K562 (cell line): ENCODE measurements around the gene PDIA5. TPM values are rescaled to one million over a fixed set of nuclear protein-coding genes. Genes with fewer than 3 reads are reported as not detected.

Source experiments
- ATF2 ChIP-seq: sonication (generic); formaldehyde crosslinking; IDR thresholded peaks from 2 replicates; pipeline ENCODE4 v1.8.1; 2022; ENCODE audit warnings: missing genetic modification reagents
- CAMTA2 ChIP-seq: fragments of 250-450 bp; sonication (Bioruptor Pico); conservative IDR thresholded peaks from 2 replicates; pipeline ENCODE4 v1.5.1; 2022
- CBX8 ChIP-seq: fragments of 200-600 bp; sonication (generic); IDR thresholded peaks from 2 replicates; pipeline ENCODE4 v1.6.1; 2012; ENCODE audit warnings: borderline replicate concordance, mixed run types, low read depth, mild to moderate bottlenecking, moderate library complexity, mixed read lengths, low read length, control low read depth, inconsistent platforms; ENCODE audit not compliant: poor library complexity, severe bottlenecking; ENCODE audit errors: extremely low read depth
- HNRNPH1 ChIP-seq: fragments of 200-400 bp; formaldehyde crosslinking; optimal IDR thresholded peaks from 2 replicates; pipeline ENCODE3; 2017; ENCODE audit warnings: low read depth, mild to moderate bottlenecking, low read length, moderate library complexity
- HOXB6 ChIP-seq: fragments of 250-450 bp; sonication (Bioruptor Pico); IDR thresholded peaks from 2 replicates; pipeline ENCODE4 v1.5.1; 2022; ENCODE audit warnings: mild to moderate bottlenecking, borderline replicate concordance
- ZC3H8 ChIP-seq: fragments of 450-650 bp; IDR thresholded peaks from 2 replicates; pipeline ENCODE4 v1.6.1; 2017
- ZNF444 ChIP-seq: fragments of 250-450 bp; sonication (Bioruptor Pico); IDR thresholded peaks from 2 replicates; pipeline ENCODE4 v1.4.0; 2020; ENCODE audit warnings: mild to moderate bottlenecking, moderate library complexity
- polyA plus RNA-seq, 8 experiments: library from polyadenylated mRNA; depleted of rRNA in 4 of 8; stranded (reverse) in 5 of 8; unstranded in 3 of 8; fragments of >200 nt; fragmentation: Nextera tagmentation in 2 of 8; fragmentation: Illumina TruSeq in 1 of 8; extraction: Ambion mirVana in 2 of 8; extraction: Trizol in 1 of 8; gene quantifications; 2 replicates each; pipeline versions ENCODE4 v1.2.1 to v1.2.3, GENCODE V29; 2011 to 2014; ENCODE audit warnings: inconsistent platforms in 1 of 8, missing spikeins in 1 of 8
- total RNA-seq, 7 experiments: library from RNA; depleted of rRNA in 6 of 7; stranded (reverse); fragments of >200 nt in 6 of 7; fragmentation: Illumina TruSeq in 2 of 7; extraction: Trizol in 2 of 7; gene quantifications; 2 replicates each; pipeline versions ENCODE4 v1.2.1 to v1.2.3, GENCODE V29; 2011 to 2021; ENCODE audit warnings: low replicate concordance in 1 of 7
- TF ChIP-seq, protein P1 (sequence below): sonication (generic); formaldehyde crosslinking; IDR thresholded peaks from 2 replicates; pipeline ENCODE4 v1.5.0; 2020; ENCODE audit warnings: missing genetic modification reagents
- TF ChIP-seq, protein P2 (sequence below): fragments of 450-650 bp; IDR thresholded peaks from 2 replicates; pipeline ENCODE4 v1.6.1; 2014; ENCODE audit warnings: low read depth, mild to moderate bottlenecking, moderate library complexity, borderline replicate concordance

PDIA5 gene
- total and polyA plus RNA-seq, 9 of the 15 experiments (the other 6 are each of a cell fraction or from before 2014, with no cell fraction given), result 3.4 to 31.8 (median 19.6) TPM

DNA sequence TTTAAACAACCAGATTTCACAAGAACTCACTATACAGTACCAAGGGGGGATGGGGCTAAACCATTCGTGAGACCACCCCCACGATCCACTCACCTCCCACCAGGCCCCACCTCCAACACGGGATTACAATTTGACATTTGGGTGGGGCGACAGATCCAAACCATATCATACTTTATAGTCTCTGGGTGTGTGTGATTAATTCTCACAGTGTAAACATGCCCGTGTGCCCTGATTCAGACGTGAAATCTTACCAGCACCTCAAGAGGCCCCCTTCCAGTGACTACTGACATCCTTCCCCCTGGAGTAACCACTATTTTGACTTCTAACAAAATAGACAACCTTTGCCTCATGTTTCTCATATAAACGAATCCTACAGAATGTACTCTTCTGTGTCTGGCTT, 5.0 kb upstream of the PDIA5 start (continued):
- TF ChIP-seq CBX8 (no peak), CAMTA2 (CRISPR knock-in tag) (no peak), ZC3H8 (no peak), HNRNPH1 (no peak), HOXB6 (no peak), ZNF444 (CRISPR knock-in tag) (no peak), ATF2 (CRISPR knock-in tag) (no peak)
- TF ChIP-seq, protein P1, sequence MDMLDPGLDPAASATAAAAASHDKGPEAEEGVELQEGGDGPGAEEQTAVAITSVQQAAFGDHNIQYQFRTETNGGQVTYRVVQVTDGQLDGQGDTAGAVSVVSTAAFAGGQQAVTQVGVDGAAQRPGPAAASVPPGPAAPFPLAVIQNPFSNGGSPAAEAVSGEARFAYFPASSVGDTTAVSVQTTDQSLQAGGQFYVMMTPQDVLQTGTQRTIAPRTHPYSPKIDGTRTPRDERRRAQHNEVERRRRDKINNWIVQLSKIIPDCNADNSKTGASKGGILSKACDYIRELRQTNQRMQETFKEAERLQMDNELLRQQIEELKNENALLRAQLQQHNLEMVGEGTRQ (CRISPR knock-in tag), result no peak
- TF ChIP-seq, protein P2, sequence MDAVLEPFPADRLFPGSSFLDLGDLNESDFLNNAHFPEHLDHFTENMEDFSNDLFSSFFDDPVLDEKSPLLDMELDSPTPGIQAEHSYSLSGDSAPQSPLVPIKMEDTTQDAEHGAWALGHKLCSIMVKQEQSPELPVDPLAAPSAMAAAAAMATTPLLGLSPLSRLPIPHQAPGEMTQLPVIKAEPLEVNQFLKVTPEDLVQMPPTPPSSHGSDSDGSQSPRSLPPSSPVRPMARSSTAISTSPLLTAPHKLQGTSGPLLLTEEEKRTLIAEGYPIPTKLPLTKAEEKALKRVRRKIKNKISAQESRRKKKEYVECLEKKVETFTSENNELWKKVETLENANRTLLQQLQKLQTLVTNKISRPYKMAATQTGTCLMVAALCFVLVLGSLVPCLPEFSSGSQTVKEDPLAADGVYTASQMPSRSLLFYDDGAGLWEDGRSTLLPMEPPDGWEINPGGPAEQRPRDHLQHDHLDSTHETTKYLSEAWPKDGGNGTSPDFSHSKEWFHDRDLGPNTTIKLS, result no peak
